HG02884 (cell line): ENCODE measurements around the gene FRMD3.

Source experiments
- ATAC-seq: cut with Tn5 transposase; IDR thresholded peaks from one replicate; pipeline ENCODE4 v1.9.1; 2021; ENCODE audit warnings: mild to moderate bottlenecking, moderate library complexity; ENCODE audit not compliant: unreplicated experiment

Gene FRMD3

DNA sequence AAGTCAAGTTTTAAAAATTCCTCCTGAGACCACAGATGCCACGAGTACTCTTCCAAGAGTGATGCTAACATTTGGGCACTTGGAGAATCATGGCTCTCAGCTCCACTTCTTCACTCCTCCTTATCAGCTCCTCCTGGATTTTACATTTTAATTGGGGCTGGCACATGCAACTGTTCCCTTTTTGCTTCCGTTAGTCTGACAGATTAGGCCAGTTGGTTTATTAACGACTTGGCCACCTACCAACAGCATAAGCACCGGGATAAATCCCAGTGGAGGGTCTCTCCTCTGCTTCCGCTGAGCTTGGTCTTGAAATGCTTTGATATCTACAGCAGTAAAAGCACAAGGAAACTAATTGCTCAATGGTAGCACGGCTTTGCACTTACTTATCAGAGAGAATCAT, 340.6 kb downstream of the FRMD3 start:
- ATAC-seq, result no peak

DNA sequence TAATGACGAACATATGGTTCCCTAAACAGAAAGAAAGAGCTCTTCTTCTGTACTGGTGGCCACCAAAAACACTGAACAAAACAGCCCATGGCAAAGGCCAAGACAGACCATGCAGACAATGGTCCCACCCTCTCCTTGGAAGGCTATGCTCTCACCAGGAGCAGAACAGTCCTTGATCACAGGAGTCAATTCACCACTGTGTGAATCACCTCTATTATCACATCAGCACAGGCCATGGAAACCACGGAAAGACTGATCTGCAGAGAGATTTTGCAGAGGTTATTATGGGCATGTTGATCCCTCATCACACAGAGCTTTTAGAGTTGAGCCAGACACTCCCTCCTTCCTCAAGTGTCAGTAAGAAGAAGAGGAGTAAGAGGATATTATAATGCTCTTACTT, 341.3 kb downstream of the FRMD3 start:
- ATAC-seq, result no peak
